ENCODE measurements around the gene CD79B.

GRCh38 chr17:63955791-63956190, 23.7 kb upstream of the CD79B start:
- TF ChIP-seq CTCF (IDR thresholded peaks at IDR 0.05) (no peak), JUND (IDR thresholded peaks at IDR 0.05) (no peak), MXI1 (IDR thresholded peaks at IDR 0.05; ENCODE audit: low read depth, low read length) (no peak), EZH2phosphoT487 (IDR thresholded peaks at IDR 0.05; ENCODE audit: borderline replicate concordance, low read depth) (no peak), GATA2 (CRISPR knock-in tag; IDR thresholded peaks at IDR 0.05) (no peak)
- TF ChIP-seq, protein P1, sequence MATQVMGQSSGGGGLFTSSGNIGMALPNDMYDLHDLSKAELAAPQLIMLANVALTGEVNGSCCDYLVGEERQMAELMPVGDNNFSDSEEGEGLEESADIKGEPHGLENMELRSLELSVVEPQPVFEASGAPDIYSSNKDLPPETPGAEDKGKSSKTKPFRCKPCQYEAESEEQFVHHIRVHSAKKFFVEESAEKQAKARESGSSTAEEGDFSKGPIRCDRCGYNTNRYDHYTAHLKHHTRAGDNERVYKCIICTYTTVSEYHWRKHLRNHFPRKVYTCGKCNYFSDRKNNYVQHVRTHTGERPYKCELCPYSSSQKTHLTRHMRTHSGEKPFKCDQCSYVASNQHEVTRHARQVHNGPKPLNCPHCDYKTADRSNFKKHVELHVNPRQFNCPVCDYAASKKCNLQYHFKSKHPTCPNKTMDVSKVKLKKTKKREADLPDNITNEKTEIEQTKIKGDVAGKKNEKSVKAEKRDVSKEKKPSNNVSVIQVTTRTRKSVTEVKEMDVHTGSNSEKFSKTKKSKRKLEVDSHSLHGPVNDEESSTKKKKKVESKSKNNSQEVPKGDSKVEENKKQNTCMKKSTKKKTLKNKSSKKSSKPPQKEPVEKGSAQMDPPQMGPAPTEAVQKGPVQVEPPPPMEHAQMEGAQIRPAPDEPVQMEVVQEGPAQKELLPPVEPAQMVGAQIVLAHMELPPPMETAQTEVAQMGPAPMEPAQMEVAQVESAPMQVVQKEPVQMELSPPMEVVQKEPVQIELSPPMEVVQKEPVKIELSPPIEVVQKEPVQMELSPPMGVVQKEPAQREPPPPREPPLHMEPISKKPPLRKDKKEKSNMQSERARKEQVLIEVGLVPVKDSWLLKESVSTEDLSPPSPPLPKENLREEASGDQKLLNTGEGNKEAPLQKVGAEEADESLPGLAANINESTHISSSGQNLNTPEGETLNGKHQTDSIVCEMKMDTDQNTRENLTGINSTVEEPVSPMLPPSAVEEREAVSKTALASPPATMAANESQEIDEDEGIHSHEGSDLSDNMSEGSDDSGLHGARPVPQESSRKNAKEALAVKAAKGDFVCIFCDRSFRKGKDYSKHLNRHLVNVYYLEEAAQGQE (IDR thresholded peaks at IDR 0.05; ENCODE audit: low read depth, low read length) = no peak
